Peyer's patch (tissue), 4 donors: ENCODE results near the gene MARCHF11. TPM values are rescaled to one million over a fixed set of nuclear protein-coding genes. Genes with fewer than 3 reads are reported as not detected.

Source experiments
- DNase-seq, 3 donors: peaks; one replicate each; pipeline ENCODE4 v3.0.0-alpha.2; 2017 to 2019
- H3K27ac ChIP-seq, 4 donors: fragments of 200-600 bp; sonication (generic); one replicate each; pipeline ENCODE4 v1.5.1; 2016 to 2019
- H3K27me3 ChIP-seq, 2 donors: fragments of 200-600 bp; sonication (generic); one replicate each; pipeline ENCODE4 v1.5.1; 2019
- H3K36me3 ChIP-seq, 3 donors: fragments of 200-600 bp; sonication (generic); one replicate each; pipeline ENCODE4 v1.5.1; 2016 to 2019
- H3K4me1 ChIP-seq, 4 donors: fragments of 200-600 bp; sonication (generic); one replicate each; pipeline ENCODE4 v1.5.1; 2016 to 2019
- H3K4me3 ChIP-seq, 4 donors: fragments of 200-600 bp; sonication (generic); 1 replicate in 3 of 4; 2 replicates in 1 of 4; pipeline ENCODE4 v1.5.1; 2016 to 2019; ENCODE audit warnings: mild to moderate bottlenecking in 1 of 4
- H3K9me3 ChIP-seq, 4 donors: fragments of 200-600 bp; sonication (generic); one replicate each; pipeline ENCODE4 v1.5.1; 2016 to 2019; ENCODE audit warnings: mild to moderate bottlenecking in 1 of 4
- CTCF ChIP-seq, 6 experiments: fragments of 450-650 bp in 4 of 6; fragments of 200-600 bp in 2 of 6; sonication (generic) in 1 of 6; IDR thresholded peaks; one replicate each; pipeline ENCODE4 v1.5.1; 2017 to 2019; ENCODE audit warnings: antibody characterized with exemption in 6 of 6, mild to moderate bottlenecking in 3 of 6, moderate library complexity in 1 of 6
- POLR2A ChIP-seq, 2 donors: fragments of 450-650 bp; IDR thresholded peaks; one replicate each; pipeline ENCODE4 v1.5.1; 2017; ENCODE audit warnings: antibody characterized with exemption in 2 of 2, mild to moderate bottlenecking in 2 of 2, moderate library complexity in 2 of 2
- total RNA-seq, 4 donors: library from RNA; depleted of rRNA; stranded (reverse); fragments of >200 nt; gene quantifications; one replicate each; pipeline ENCODE4 v1.1.0, GENCODE V29; 2016

The MARCHF11 gene
- total RNA-seq, 4 donors from 2014 or later = not detected

GRCh38 chr5:16108418-16108817, 71.2 kb downstream of the MARCHF11 start:
- TF ChIP-seq POLR2A (IDR thresholded peaks at IDR 0.05) (no peak), CTCF (IDR thresholded peaks at IDR 0.05) (no peak)
- no peaks in the 10 kb centered on the region for H3K36me3 ChIP-seq

GRCh38 chr5:16104961-16105360, 74.6 kb downstream of the MARCHF11 start:
- Histone ChIP-seq H3K4me1 (no peaks in the 10 kb centered on the region), H3K27me3 (no peaks in the 10 kb centered on the region), H3K27ac (no peak overlapping the region), H3K9me3 (no peaks in the 10 kb centered on the region), H3K4me3 (no peak overlapping the region), H3K36me3 (no peaks in the 10 kb centered on the region)
- no peak for DNase-seq
- TF ChIP-seq CTCF (IDR thresholded peaks at IDR 0.05) (no peak), POLR2A (IDR thresholded peaks at IDR 0.05) (no peak)

More at GRCh38 chr5:16108418-16108817, 71.2 kb downstream of the MARCHF11 start:
- H3K4me1 ChIP-seq = no peaks in the 10 kb centered on the region
- H3K4me3 ChIP-seq = no peak overlapping the region
- H3K27me3 ChIP-seq = no peaks in the 10 kb centered on the region
- no peak overlapping the region for H3K27ac ChIP-seq
- DNase-seq = no peak
- no peaks in the 10 kb centered on the region for H3K9me3 ChIP-seq

- Histone ChIP-seq H3K9me3 (no peaks in the 10 kb centered on the region), H3K36me3 (no peaks in the 10 kb centered on the region), H3K27me3 (no peaks in the 10 kb centered on the region), H3K4me3 (no peak overlapping the region), H3K4me1 (no peaks in the 10 kb centered on the region), H3K27ac (no peak overlapping the region)
- TF ChIP-seq CTCF (IDR thresholded peaks at IDR 0.05) = no peak
- TF ChIP-seq POLR2A (IDR thresholded peaks at IDR 0.05) = no peak
- DNase-seq = no peak
These were observed 84.0 kb downstream of the MARCHF11 start for GRCh38 chr5:16095612-16096011.

GRCh38 chr5:16090270-16090669, 89.3 kb downstream of the MARCHF11 start:
- TF ChIP-seq POLR2A (IDR thresholded peaks at IDR 0.05) (no peak), CTCF (IDR thresholded peaks at IDR 0.05) (no peak)
- Histone ChIP-seq H3K9me3 (no peaks in the 10 kb centered on the region), H3K27ac (no peak overlapping the region), H3K4me3 (no peak overlapping the region), H3K4me1 (no peaks in the 10 kb centered on the region), H3K36me3 (no peaks in the 10 kb centered on the region), H3K27me3 (no peaks in the 10 kb centered on the region)
- DNase-seq = no peak

GRCh38 chr5:16082982-16083381, 96.6 kb downstream of the MARCHF11 start:
- Histone ChIP-seq H3K9me3 (no peaks in the 10 kb centered on the region), H3K27ac (no peak overlapping the region), H3K36me3 (no peaks in the 10 kb centered on the region), H3K27me3 (no peaks in the 10 kb centered on the region), H3K4me3 (no peak overlapping the region), H3K4me1 (no peaks in the 10 kb centered on the region)
- TF ChIP-seq POLR2A (IDR thresholded peaks at IDR 0.05) (no peak), CTCF (IDR thresholded peaks at IDR 0.05) (no peak)
- no peak for DNase-seq

- no peak overlapping the region for H3K4me3 ChIP-seq
- H3K27me3 ChIP-seq = no peaks in the 10 kb centered on the region
- H3K9me3 ChIP-seq = no peaks in the 10 kb centered on the region
- no peak overlapping the region for H3K27ac ChIP-seq
- H3K36me3 ChIP-seq = no peaks in the 10 kb centered on the region
- no peak for DNase-seq
- TF ChIP-seq CTCF (IDR thresholded peaks at IDR 0.05) (no peak), POLR2A (IDR thresholded peaks at IDR 0.05) (no peak)
- H3K4me1 ChIP-seq = no peaks in the 10 kb centered on the region
These were observed 97.5 kb downstream of the MARCHF11 start for GRCh38 chr5:16082053-16082452.
